GM18951 (cell line): ENCODE results near the gene GPR89A.
"Not testable (repeated sequence)": the region's sequence is repeated elsewhere in the genome, so short reads cannot be mapped to it uniquely, and the experiment has no call there.

Experiments used
- POLR2A ChIP-seq: IDR thresholded peaks from 4 replicates; pipeline ENCODE4 v1.6.1; 2011; ENCODE audit warnings: mild to moderate bottlenecking; ENCODE audit not compliant: insufficient read length, insufficient read depth; ENCODE audit errors: extremely low read depth
- in situ Hi-C: fragments of 300-500 bp; cut with MboI; formaldehyde crosslinking; loops from one replicate; pipeline ENCODE4 v1.12.0; 2022; ENCODE audit warnings: low sequenced_read_pairs, mixed read lengths, inconsistent platforms; ENCODE audit not compliant: unreplicated experiment

GPR89A gene

DNA sequence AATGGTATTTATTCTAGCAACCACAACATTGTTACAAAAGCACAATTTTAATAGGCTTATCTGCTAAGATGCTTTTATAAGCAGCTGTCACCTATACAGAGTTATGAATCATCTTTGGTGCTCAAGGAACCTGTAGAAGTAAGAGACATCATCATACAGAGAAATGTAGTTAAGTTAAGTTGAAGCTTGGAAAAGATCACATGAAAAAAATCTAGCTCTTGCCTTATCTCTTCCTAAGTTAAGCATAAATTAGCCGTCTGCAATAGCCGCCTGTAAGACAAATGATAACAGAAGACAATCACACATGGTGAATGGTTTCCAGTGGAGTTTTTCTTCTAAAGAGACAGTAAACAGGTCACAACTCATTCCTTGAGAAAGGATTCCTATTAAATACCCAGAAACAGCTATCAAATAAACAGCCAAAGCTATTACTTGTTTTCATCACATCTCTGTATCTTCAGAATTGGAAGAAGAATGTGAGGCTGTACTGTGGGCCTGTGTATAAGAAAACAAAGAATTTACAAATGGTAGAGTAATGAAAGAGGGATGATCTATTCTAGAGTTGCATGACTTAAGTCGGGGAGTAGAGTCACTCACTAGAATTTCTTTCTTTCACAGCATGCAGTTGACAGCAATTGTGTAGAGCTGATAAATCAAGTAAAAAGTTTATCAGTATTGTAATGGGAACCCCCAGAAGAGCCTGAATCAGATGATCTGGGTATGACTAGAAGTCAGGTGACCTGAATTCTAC, 63.4 kb downstream of the GPR89A start:
- in situ Hi-C loops = not testable (repeated sequence)

DNA sequence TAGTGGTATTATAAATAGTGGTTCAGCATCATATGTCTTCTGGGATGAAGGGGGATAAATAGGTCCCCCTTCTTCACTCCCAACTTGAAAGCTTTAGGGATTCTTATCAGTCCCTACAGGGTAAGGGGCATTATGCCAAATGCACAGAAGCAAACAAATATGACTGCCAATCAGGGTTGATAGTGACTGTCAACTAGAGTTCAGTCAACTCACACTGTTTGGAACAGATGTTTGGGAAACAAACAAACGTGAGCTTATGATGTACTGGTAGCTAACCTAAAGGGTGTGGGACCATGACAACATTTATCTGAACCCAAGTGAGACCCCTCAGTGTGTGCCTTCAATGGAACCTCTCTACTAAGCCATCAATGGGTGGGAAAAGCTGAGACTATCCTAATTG, 65.4 kb downstream of the GPR89A start:
- in situ Hi-C loops = not testable (repeated sequence)

DNA sequence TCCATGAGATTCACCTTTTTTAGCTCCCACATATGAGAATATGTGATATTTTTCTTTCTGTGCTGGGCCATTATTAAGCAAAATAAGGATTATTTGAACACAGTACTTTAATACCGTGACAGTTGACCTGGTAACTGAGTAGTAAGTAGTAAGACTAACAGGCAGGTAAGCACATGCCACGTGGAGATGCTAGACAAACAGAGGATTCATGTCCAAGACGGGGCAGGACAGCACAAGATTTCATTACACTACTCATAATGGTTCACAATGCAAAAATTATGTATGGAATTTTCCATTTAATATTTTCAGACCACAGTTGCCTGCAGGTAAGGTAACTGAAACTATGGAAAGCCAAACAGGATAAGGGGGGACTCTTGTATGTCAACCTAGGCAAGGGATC, 77.1 kb downstream of the GPR89A start:
- in situ Hi-C loops = not testable (repeated sequence)

DNA sequence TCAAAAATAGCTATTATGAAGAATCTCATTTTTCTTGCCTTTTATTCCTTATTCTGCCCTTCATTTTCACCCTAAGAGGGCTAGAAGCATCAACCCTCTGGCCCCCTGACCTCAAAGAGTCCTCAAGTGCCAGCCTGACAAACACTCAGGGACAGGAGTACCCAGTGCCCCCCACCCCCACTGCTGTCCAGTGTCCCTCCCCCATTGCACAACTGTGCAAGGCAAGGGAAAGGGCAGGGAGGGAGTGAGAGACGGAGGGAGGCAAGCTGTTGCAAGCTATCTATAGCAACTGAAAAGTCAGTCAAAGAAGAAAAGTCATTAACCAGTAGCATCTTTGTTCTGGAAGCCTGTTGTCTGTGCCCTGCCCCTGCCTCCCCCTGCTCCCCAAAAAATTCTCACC, 78.3 kb downstream of the GPR89A start:
- in situ Hi-C loops = not testable (repeated sequence)

DNA sequence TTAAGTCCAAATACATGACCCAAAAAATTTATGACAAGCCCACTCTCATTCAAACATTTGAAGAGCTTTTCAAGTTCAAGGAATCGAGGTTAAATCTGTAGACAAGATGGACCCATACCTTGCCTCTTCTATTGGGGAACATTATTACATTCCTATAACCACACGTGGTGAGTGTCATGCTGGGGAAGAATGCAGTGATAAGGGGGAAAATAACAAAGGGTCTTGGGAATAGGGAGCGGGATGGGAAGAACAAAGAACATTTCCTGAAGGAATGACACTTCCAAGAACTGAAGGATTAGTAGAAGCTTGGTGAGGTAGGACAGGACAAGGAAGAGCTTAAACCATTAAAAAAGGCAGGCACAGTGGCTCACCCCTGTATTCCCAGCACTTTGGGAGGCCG, 80.5 kb downstream of the GPR89A start:
- in situ Hi-C loops = no loop called here
- no peak for TF ChIP-seq POLR2A

DNA sequence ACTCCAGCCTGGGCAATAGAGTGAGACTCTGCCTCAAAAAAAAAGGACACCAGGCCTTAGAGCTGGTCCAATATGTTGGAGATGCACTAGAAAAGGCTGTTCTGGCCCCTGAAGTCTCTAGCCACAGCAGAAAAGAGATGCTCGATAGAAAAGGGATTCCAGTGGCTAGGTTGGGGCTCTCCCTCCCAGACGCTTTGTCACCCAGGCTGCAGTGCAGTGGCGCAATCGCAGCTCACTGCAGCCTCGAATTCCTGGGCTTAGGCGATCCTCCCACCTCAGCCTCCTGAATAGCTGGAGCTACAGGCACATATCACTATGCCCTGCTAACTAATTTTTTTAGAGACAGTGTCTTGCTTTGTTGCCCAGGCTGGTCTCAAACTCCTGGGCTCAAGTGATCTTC, 81.1 kb downstream of the GPR89A start:
- TF ChIP-seq POLR2A = no peak
- in situ Hi-C loops = no loop called here

DNA sequence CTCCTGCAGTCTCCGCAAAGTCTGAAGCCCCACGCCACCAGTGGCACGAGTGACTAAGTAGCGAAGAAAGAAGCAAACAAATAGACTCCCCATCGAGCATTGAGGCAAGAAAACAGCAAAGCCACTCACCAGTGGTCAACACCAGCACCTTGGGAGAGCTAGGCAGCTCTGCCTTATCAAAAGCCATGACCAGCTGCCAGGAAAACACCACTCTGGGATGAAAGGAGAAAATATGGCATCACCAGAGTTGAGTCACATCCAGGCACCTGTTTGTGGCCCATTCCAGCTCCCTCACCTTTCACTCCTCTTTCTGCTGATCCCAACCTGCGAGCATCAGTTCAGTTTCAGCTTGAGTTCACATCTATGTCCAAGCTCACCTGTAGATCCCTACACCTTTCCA, 82.1 kb downstream of the GPR89A start:
- in situ Hi-C loops = no loop called here

DNA sequence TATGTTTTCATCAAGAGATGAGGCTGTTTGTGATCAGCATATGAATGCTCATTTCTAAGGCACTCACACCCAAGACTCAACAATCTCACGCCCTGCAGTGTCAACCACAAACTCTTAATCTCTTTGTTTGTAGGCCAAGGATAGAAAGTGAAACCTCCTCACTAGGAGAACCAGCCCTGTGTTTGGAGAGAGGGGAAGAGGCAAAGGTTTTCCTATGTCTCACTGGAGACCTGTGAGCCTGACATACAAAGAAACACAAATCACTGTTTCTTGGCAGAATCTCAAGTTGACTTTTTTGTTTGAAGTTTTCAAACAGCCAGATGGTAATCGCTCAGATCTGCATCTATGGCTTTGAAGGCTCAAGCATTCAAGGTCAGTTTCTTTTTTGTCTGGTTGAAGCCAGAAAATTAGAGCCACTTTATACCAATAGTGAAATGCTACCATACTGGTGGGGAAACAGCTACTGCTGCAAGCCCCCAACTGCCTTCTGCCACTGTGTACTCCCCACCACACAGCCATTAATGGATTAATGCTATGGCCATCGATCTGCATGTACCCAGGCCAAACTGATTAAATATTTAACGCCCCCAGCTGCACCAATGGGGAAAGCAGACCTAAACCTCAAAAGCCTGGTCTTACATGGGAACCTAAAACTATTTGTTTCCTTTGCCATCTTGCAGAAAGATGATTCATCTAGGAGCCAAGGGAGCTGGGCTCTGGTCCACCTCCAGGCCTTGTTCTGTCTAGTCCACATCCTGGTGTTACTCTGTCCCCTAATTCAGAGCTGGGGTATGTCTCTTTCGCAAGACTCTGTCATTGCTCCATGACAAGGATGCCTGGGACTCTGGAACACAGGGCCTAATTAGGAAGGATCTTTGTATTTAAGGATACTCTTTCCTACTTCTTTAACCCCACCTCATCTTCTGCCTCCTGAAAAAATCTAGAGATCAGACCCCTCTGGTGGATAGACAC, 83.1 kb downstream of the GPR89A start:
- TF ChIP-seq POLR2A = no peak
- in situ Hi-C loops = no loop called here

More for the DNA sequence above, 82.1 kb downstream of the GPR89A start:
- no peak for TF ChIP-seq POLR2A

DNA sequence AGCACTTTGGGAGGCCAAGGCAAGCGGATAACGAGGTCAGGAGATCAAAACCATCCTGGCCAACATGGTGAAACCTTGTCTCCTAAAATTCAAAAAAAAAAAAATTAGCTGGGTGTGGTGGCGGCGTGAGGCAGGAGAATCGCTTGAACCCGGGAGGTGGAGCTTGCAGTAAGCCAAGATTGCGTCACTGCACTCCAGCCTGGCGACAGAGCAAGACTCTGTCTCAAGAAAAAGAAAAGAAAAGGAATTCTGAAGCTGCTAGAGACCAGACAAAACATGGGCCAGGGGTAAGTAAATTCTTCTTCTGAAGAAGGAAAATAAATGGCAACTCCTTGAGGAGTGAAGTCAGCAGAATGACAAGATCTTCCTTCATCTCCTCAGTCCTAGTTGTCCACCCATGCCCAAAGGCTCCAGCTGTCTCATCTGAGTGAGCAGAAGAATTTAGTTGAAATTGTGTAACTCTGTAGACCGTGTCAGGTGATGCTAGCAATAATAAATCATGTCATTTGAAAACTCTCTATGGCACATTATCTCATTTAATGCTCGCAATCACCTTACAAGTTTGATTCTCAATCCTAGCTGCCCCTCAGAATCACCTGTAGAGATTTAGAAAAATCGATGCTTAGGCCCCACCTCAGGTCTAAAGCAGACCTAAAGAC, 85.1 kb downstream of the GPR89A start:
- TF ChIP-seq POLR2A = no peak
- in situ Hi-C loops = no loop called here

DNA sequence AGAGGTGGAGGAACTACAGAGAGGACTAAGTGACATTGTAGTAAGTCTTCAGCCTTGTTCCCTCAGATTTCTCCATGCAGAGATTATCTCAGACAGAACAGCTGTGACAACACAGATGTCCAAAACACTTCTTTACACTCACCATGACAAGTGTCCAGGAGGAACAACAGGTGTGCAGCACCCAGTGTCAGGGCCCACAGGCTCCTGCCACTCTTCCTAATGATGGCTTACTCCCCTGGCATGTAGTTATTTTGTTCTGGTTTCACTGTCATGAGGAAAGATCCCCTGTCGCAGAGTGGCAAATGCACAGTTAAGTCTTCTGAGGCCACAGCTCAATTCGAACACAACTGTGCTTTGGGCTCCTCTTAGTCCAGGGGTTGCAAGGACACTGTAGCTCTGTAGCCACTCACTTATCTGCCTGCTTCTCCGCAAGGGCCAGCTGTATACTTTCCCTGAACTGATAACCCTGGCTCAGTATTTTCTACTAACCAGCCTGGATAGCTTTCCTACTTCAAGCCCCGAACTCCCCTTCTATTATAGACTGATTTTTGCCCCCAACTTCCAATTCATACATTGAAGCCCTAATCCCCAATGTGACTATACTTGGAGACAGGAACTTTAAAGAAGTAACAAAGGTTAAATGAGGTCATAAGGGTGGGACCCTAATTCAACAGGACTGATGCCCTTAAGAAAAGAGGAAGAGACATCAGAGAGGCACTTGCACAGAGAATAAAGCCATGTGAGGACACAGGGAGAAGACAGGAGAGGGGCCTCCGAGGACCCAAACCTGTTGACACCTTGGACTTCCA, 88.2 kb downstream of the GPR89A start:
- in situ Hi-C loops = no loop called here
- TF ChIP-seq POLR2A = no peak

DNA sequence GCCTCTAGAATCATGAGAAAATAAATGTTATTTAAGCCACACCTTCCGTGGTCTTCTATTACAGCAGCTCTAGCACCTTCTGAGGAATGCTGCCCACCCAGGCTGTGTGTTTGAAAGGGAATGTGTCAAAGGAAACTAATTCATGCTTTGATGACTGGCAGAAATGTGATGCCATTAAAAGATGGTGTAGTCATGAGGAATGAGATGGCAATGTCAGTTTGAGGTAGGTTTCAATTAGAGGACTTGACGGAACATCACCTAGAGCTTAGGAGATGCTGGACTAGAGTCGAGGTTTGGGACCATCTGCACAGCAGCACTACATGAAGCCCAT, 88.8 kb downstream of the GPR89A start:
- no peak for TF ChIP-seq POLR2A
- in situ Hi-C loops = no loop called here

DNA sequence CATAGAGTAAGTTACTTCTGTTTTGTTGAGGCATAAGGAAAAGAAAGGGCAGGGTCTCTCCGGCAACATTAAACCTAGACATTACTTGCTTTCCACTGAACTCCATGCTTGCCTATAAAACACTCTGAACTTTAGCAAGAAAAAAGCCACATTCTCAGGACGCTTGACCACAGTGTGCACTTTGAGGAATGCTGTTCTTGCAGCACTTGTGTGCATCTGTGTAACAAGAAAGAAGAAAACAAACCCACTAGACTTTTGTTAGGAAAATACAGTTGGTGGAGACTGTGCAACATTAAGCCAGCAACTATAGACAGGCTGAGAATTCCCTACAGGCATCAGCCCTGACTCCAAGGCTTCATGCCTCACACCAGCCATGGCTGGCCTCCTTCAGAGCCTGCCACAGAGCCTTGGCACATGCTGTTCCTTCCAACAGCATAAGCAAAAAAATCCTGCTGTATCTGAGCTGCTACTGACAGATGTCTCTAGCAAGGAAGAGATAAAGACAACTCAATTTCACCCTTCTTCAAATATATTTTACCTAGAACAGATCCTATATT, 93.6 kb downstream of the GPR89A start:
- no peak for TF ChIP-seq POLR2A
- in situ Hi-C loops = loop anchor here (25.0 kb wide), 1 partner anchor 114 kb away; no protein-coding TSS in a partner anchor

DNA sequence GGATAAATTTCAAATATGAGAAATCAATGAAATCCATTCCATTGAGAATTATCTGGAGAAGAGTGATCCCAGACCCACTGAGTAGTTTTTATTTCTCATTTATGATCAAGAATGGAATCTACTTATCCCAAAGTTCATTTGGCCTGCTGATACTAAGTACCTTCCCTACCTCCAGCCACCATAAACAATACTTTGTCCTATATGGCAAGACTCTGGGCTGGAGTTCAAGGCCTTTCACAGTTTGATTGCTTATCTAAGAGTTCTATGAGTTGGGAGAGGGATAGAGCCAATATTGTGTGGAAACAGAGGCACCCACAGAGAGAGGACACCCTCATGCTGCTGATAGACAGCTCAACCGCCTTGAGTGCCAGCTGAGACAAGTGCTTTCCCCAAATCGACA, 94.3 kb downstream of the GPR89A start:
- in situ Hi-C loops = loop anchor here (25.0 kb wide), 1 partner anchor 115 kb away; no protein-coding TSS in a partner anchor
- TF ChIP-seq POLR2A = no peak
